SK-N-SH treated with all-trans-retinoic acid at 6 μM for 48 hours (cell line): ENCODE measurements around the gene ZNF239.

Source experiments
- GLIS3 ChIP-seq: fragments of 250-450 bp; sonication (Bioruptor Pico); IDR thresholded peaks from 2 replicates; pipeline ENCODE4 v1.5.0; 2020; ENCODE audit warnings: mild to moderate bottlenecking, moderate library complexity
- OSR1 ChIP-seq: fragments of 250-450 bp; sonication (Bioruptor Pico); IDR thresholded peaks from 2 replicates; pipeline ENCODE4 v1.8.0; 2022; ENCODE audit warnings: moderate library complexity, mild to moderate bottlenecking, inconsistent platforms
- PPARA ChIP-seq: fragments of 250-450 bp; sonication (Bioruptor Pico); IDR thresholded peaks from 2 replicates; pipeline ENCODE4 v1.5.0; 2020; ENCODE audit warnings: mild to moderate bottlenecking, borderline replicate concordance
- TCF4 ChIP-seq: fragments of 250-450 bp; sonication (Bioruptor Pico); IDR thresholded peaks from 2 replicates; pipeline ENCODE4 v1.8.0; 2021; ENCODE audit warnings: mild to moderate bottlenecking, moderate library complexity, borderline replicate concordance
- ZFP30 ChIP-seq: fragments of 450-650 bp; formaldehyde crosslinking; IDR thresholded peaks from 2 replicates; pipeline ENCODE4 v1.5.0; 2022; ENCODE audit warnings: mild to moderate bottlenecking, moderate library complexity
- TF ChIP-seq, protein P1 (sequence below): fragments of 250-450 bp; sonication (Bioruptor Pico); IDR thresholded peaks from 2 replicates; pipeline ENCODE4 v1.5.0; 2020; ENCODE audit warnings: mild to moderate bottlenecking, moderate library complexity
- TF ChIP-seq, protein P2 (sequence below): fragments of 250-450 bp; sonication (Bioruptor Pico); IDR thresholded peaks from 2 replicates; pipeline ENCODE4 v1.8.0; 2021; ENCODE audit warnings: low read depth, mild to moderate bottlenecking, moderate library complexity, borderline replicate concordance
- TF ChIP-seq, protein P3 (sequence below): fragments of 250-450 bp; sonication (Bioruptor Pico); IDR thresholded peaks from 2 replicates; pipeline ENCODE4 v1.5.1; 2020; ENCODE audit warnings: low read depth, mild to moderate bottlenecking, moderate library complexity

DNA sequence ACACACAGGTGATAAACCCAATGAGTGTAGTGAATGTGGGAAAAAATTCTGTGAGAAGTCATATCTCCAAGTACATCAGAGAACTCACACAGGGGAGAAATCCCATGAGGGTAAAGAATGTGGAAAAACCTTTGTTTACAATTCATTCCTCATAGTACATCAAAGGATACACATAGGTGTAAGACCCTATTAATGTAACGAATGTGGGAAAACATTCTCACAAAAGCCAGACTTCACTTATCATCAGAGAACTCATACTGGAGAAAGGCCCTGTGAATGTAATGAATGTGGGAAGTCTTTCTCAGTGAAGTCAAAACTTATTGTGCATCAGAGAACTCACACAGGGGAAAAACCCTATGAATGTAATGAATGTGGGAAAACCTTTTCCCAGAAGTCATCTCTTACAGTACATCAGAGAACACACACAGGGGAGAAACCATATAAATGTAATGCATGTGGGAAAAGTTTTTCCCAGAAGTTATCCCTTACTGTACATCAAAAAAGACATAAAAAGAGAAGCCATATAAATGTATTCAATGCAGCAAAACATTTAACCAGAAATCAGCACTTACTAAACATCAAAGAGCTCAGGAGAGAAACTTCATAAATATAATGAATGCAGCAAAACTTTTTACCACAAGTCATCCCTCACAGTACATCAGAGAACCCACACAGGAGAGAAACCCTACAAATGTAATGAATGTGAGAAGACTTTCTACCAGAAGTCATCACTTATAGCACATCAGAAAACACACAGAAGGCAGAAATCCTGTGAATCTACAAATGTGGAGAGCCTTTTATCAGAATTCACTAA is 49.8 kb downstream of the ZNF239 start:
- TF ChIP-seq OSR1 (CRISPR knock-in tag) (no peak), ZFP30 (CRISPR knock-in tag) (no peak), PPARA (CRISPR knock-in tag) (no peak), TCF4 (no peak), GLIS3 (CRISPR knock-in tag) (no peak)
- TF ChIP-seq, protein P1, sequence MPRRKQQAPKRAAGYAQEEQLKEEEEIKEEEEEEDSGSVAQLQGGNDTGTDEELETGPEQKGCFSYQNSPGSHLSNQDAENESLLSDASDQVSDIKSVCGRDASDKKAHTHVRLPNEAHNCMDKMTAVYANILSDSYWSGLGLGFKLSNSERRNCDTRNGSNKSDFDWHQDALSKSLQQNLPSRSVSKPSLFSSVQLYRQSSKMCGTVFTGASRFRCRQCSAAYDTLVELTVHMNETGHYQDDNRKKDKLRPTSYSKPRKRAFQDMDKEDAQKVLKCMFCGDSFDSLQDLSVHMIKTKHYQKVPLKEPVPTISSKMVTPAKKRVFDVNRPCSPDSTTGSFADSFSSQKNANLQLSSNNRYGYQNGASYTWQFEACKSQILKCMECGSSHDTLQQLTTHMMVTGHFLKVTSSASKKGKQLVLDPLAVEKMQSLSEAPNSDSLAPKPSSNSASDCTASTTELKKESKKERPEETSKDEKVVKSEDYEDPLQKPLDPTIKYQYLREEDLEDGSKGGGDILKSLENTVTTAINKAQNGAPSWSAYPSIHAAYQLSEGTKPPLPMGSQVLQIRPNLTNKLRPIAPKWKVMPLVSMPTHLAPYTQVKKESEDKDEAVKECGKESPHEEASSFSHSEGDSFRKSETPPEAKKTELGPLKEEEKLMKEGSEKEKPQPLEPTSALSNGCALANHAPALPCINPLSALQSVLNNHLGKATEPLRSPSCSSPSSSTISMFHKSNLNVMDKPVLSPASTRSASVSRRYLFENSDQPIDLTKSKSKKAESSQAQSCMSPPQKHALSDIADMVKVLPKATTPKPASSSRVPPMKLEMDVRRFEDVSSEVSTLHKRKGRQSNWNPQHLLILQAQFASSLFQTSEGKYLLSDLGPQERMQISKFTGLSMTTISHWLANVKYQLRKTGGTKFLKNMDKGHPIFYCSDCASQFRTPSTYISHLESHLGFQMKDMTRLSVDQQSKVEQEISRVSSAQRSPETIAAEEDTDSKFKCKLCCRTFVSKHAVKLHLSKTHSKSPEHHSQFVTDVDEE (CRISPR knock-in tag) = no peak
- TF ChIP-seq, protein P2, sequence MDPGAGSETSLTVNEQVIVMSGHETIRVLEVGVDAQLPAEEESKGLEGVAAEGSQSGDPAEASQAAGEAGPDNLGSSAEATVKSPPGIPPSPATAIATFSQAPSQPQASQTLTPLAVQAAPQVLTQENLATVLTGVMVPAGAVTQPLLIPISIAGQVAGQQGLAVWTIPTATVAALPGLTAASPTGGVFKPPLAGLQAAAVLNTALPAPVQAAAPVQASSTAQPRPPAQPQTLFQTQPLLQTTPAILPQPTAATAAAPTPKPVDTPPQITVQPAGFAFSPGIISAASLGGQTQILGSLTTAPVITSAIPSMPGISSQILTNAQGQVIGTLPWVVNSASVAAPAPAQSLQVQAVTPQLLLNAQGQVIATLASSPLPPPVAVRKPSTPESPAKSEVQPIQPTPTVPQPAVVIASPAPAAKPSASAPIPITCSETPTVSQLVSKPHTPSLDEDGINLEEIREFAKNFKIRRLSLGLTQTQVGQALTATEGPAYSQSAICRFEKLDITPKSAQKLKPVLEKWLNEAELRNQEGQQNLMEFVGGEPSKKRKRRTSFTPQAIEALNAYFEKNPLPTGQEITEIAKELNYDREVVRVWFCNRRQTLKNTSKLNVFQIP (CRISPR knock-in tag) = no peak
- TF ChIP-seq, protein P3, sequence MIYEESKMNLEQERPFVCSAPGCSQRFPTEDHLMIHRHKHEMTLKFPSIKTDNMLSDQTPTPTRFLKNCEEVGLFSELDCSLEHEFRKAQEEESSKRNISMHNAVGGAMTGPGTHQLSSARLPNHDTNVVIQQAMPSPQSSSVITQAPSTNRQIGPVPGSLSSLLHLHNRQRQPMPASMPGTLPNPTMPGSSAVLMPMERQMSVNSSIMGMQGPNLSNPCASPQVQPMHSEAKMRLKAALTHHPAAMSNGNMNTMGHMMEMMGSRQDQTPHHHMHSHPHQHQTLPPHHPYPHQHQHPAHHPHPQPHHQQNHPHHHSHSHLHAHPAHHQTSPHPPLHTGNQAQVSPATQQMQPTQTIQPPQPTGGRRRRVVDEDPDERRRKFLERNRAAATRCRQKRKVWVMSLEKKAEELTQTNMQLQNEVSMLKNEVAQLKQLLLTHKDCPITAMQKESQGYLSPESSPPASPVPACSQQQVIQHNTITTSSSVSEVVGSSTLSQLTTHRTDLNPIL = no peak
